ENCODE measurements around the gene VSTM2L.

DNA sequence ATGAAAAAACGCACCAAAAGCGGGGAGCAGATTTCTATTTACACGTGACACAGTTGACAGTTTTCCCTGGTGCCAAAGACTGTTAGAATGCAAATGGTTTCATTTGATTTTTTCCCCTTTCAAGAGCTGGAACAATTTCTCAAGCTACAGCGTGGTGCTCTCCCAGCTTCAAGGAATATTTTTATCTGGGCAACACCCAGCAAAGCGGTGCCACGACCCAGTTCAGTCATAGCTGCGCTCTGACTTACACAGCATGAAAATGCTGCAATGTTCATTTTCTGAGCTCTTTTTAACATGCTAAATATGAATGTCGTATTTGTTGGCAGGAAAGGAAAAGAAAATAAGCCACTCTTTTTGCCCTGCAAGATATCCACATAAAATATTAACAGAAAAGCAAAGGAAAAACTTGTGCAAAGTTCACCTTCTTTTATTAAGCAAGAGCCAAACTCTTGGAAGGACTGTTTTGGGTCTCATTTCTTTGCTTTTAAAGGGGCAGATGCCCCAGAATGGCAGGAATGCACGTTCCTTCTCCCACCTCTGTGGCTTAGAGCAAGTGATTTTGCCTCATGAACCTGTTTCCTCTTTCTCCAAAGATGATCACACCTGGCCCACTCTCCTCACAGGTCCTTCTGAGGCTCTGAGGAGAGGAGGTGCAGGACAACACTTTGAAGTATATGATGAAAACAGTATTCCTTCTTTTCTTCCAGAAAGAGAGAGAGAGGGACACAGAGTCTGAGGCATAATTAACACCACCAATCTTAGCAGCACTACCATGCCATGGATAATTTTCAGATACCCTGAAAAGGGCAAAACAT, 83.3 kb downstream of the VSTM2L start:
- TF ChIP-seq POLR2A (IDR thresholded peaks at IDR 0.05; ENCODE audit: low read depth, low read length) (no peak), EZH2 (IDR thresholded peaks at IDR 0.05; ENCODE audit: borderline replicate concordance, low read depth, low read length, severe bottlenecking) (no peak), MYC (IDR thresholded peaks at IDR 0.05; ENCODE audit: low read depth, low read length) (no peak)
- TF ChIP-seq, protein P1, sequence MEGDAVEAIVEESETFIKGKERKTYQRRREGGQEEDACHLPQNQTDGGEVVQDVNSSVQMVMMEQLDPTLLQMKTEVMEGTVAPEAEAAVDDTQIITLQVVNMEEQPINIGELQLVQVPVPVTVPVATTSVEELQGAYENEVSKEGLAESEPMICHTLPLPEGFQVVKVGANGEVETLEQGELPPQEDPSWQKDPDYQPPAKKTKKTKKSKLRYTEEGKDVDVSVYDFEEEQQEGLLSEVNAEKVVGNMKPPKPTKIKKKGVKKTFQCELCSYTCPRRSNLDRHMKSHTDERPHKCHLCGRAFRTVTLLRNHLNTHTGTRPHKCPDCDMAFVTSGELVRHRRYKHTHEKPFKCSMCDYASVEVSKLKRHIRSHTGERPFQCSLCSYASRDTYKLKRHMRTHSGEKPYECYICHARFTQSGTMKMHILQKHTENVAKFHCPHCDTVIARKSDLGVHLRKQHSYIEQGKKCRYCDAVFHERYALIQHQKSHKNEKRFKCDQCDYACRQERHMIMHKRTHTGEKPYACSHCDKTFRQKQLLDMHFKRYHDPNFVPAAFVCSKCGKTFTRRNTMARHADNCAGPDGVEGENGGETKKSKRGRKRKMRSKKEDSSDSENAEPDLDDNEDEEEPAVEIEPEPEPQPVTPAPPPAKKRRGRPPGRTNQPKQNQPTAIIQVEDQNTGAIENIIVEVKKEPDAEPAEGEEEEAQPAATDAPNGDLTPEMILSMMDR (IDR thresholded peaks at IDR 0.05; ENCODE audit: extremely low read depth in 1 of 2, insufficient read depth in 1 of 2, low read depth in 1 of 2, low read length in 2 of 2): no peak
